SK-N-SH (cell line): ENCODE measurements around the gene SERBP1. TPM values are rescaled to one million over a fixed set of nuclear protein-coding genes. Genes with fewer than 3 reads are reported as not detected.

Source experiments
- CTCF ChIA-PET: fragments of 300-600, 350-600 bp; formaldehyde crosslinking; extraction: SDS; loops from one replicate; lab custom pipeline; 2021; lab: Yijun Ruan, JAX
- POLR2A ChIA-PET: fragments of 350-600 bp; sonication (Branson Sonifier 250); formaldehyde crosslinking; extraction: SDS; loops from one replicate; lab custom pipeline; 2020; ENCODE audit warnings: antibody characterized with exemption, inconsistent platforms; lab: Yijun Ruan, JAX
- DNase-seq: peaks from one replicate; pipeline ENCODE4 v3.0.0; 2012
- H2AFZ ChIP-seq: fragments of 200-600 bp; sonication (generic); 2 replicates; pipeline ENCODE4 v1.8.1; 2016; ENCODE audit warnings: antibody characterized with exemption, mild to moderate bottlenecking, low read depth
- H3F3A ChIP-seq: fragments of 200-600 bp; sonication (generic); replicated peaks from 2 replicates; pipeline ENCODE3; 2016; ENCODE audit warnings: antibody characterized with exemption, mild to moderate bottlenecking; ENCODE audit not compliant: insufficient read depth
- H3K27ac ChIP-seq, 2 experiments: fragments of 200-500 bp in 1 of 2; fragments of 200-600 bp in 1 of 2; sonication (Bioruptor generic) in 1 of 2; sonication (generic), shearing (Covaris generic) in 1 of 2; 2 replicates each; pipeline versions ENCODE4 v1.5.1 to v1.6.1; 2014 to 2016; ENCODE audit warnings: low read depth in 2 of 2, inconsistent platforms in 1 of 2, low read length in 1 of 2, mild to moderate bottlenecking in 1 of 2, mixed read lengths in 1 of 2
- H3K27me3 ChIP-seq: fragments of 200-600 bp; sonication (generic), shearing (Covaris generic); 2 replicates; pipeline ENCODE4 v1.6.1; 2016; ENCODE audit warnings: mixed run types; ENCODE audit not compliant: insufficient read depth
- H3K36me3 ChIP-seq, 2 experiments: fragments of 200-500 bp in 1 of 2; fragments of 200-600 bp in 1 of 2; sonication (Bioruptor generic) in 1 of 2; sonication (generic) in 1 of 2; replicated peaks in 1 of 2; 2 replicates each; pipeline versions ENCODE3 to v1.5.1; 2014 to 2016; ENCODE audit warnings: low read length in 1 of 2, mild to moderate bottlenecking in 1 of 2; ENCODE audit not compliant: insufficient read depth in 2 of 2, control insufficient read depth in 1 of 2
- H3K4me1 ChIP-seq, 2 experiments: fragments of 200-500 bp in 1 of 2; fragments of 200-600 bp in 1 of 2; sonication (Bioruptor generic) in 1 of 2; sonication (generic), shearing (Covaris generic) in 1 of 2; 2 replicates each; pipeline versions ENCODE4 v1.5.1 to v1.6.1; 2014 to 2016; ENCODE audit warnings: low read depth in 1 of 2, low read length in 1 of 2, mixed run types in 1 of 2; ENCODE audit not compliant: insufficient read depth in 2 of 2, control insufficient read depth in 1 of 2
- H3K4me2 ChIP-seq: fragments of 200-600 bp; sonication (generic), shearing (Covaris generic); 2 replicates; pipeline ENCODE4 v1.6.1; 2017; ENCODE audit warnings: mixed run types
- H3K4me3 ChIP-seq, 2 experiments: fragments of 200-500 bp in 1 of 2; fragments of 200-600 bp in 1 of 2; sonication (Bioruptor generic) in 1 of 2; sonication (generic), shearing (Covaris generic) in 1 of 2; 2 replicates each; pipeline versions ENCODE4 v1.5.1 to v1.8.1; 2014 to 2016; ENCODE audit warnings: low read depth in 2 of 2, inconsistent platforms in 1 of 2, low read length in 1 of 2, mild to moderate bottlenecking in 1 of 2, mixed read lengths in 1 of 2, moderate library complexity in 1 of 2
- H3K79me2 ChIP-seq: fragments of 200-600 bp; sonication (generic); 2 replicates; pipeline ENCODE4 v1.8.1; 2017; ENCODE audit warnings: mild to moderate bottlenecking; ENCODE audit not compliant: insufficient read depth
- H3K9ac ChIP-seq: fragments of 200-600 bp; sonication (generic); 2 replicates; pipeline ENCODE4 v1.6.1; 2017; ENCODE audit warnings: mixed run types
- H3K9me2 ChIP-seq: fragments of 200-600 bp; sonication (generic); 2 replicates; pipeline ENCODE4 v1.6.1; 2017; ENCODE audit warnings: mixed run types
- H3K9me3 ChIP-seq: fragments of 200-600 bp; sonication (generic); 2 replicates; pipeline ENCODE4 v1.6.1; 2017; ENCODE audit warnings: mixed run types, mild to moderate bottlenecking, moderate library complexity
- H4K20me1 ChIP-seq: fragments of 200-600 bp; sonication (generic); 2 replicates; pipeline ENCODE4 v1.6.1; 2017; ENCODE audit warnings: mild to moderate bottlenecking, mixed run types; ENCODE audit not compliant: insufficient read depth
- CHD2 ChIP-seq: fragments of 150-350 bp; IDR thresholded peaks from 2 replicates; pipeline ENCODE4 v1.6.1; 2018; ENCODE audit warnings: low read length; ENCODE audit not compliant: partially characterized antibody
- FOSL2 ChIP-seq: IDR thresholded peaks from 2 replicates; pipeline ENCODE4 v1.4.0; 2012; ENCODE audit warnings: low read depth, mild to moderate bottlenecking, moderate library complexity, borderline replicate concordance
- FOXM1 ChIP-seq: IDR thresholded peaks from 2 replicates; pipeline ENCODE4 v1.4.0; 2012; ENCODE audit warnings: low read depth, mild to moderate bottlenecking
- GABPA ChIP-seq: IDR thresholded peaks from 2 replicates; pipeline ENCODE4 v1.4.0; 2012; ENCODE audit warnings: low read depth, mild to moderate bottlenecking
- JUND ChIP-seq: IDR thresholded peaks from 2 replicates; pipeline ENCODE4 v1.4.0; 2012
- MEF2A ChIP-seq: IDR thresholded peaks from 2 replicates; pipeline ENCODE4 v1.4.0; 2012; ENCODE audit warnings: low read depth, borderline replicate concordance
- MXI1 ChIP-seq: IDR thresholded peaks from 2 replicates; pipeline ENCODE4 v1.6.1; 2012; ENCODE audit warnings: mild to moderate bottlenecking, low read depth, low read length, improper control_type of control experiment
- POLR2AphosphoS5 ChIP-seq: IDR thresholded peaks from 2 replicates; pipeline ENCODE4 v1.6.1; 2012; ENCODE audit warnings: low read depth, low read length
- RFX5 ChIP-seq: IDR thresholded peaks from 2 replicates; pipeline ENCODE4 v1.6.1; 2012; ENCODE audit warnings: mild to moderate bottlenecking, improper control_type of control experiment, low read length
- SMC3 ChIP-seq: IDR thresholded peaks from 2 replicates; pipeline ENCODE4 v1.6.1; 2012; ENCODE audit warnings: low read depth, low read length, improper control_type of control experiment
- TEAD4 ChIP-seq: IDR thresholded peaks from 2 replicates; pipeline ENCODE4 v1.4.0; 2012; ENCODE audit warnings: mild to moderate bottlenecking, borderline replicate concordance; ENCODE audit not compliant: insufficient read depth
- USF1 ChIP-seq: IDR thresholded peaks from 2 replicates; pipeline ENCODE4 v1.4.0; 2012; ENCODE audit warnings: low read depth, borderline replicate concordance
- YY1 ChIP-seq: IDR thresholded peaks from 2 replicates; pipeline ENCODE4 v1.4.0; 2012; ENCODE audit warnings: low read depth, mild to moderate bottlenecking
- WGBS: methylation state at CpG from one replicate; pipeline ENCODE4 v1.1.6; 2017; ENCODE audit warnings: low lambda C conversion rate; 5-methylcytosine and 5-hydroxymethylcytosine counted together
- polyA plus RNA-seq, 3 experiments: library from polyadenylated mRNA; depleted of rRNA; stranded (reverse); fragments of >200 nt; gene quantifications; 2 replicates each; pipeline ENCODE4 v1.2.3, GENCODE V29; 2012
- TF ChIP-seq, protein P1 (sequence below): fragments of 200-600 bp; sonication (generic); IDR thresholded peaks from 2 replicates; pipeline ENCODE4 v1.6.1; 2017; ENCODE audit warnings: antibody characterized with exemption, mild to moderate bottlenecking, moderate library complexity
- TF ChIP-seq, protein P2 (sequence below): IDR thresholded peaks from 2 replicates; pipeline ENCODE4 v1.4.0; 2012; ENCODE audit warnings: low read depth

Gene SERBP1
- polyA plus RNA-seq, 1 of the 3 experiments (the other 2 are of a cell fraction), result 194 TPM

GRCh38 chr1:67407498-67407897 lies 22.7 kb downstream of the SERBP1 start:
- H3K27ac ChIP-seq, result no peak overlapping the region
- no peaks in the 10 kb centered on the region for H3K27me3 ChIP-seq
- ChIA-PET POLR2A (no interaction called here), CTCF (interaction anchor here (0.9 to 1.9 kb wide), 2 partner anchors 21 to 60 kb away, joined by 3 to 6 read pairs; no protein-coding TSS in a partner anchor)
- DNase-seq, result no peak
- peaks cover 44 to 57% of the 10 kb centered on the region in 2 experiments for H3K36me3 ChIP-seq
- H3F3A ChIP-seq, result peaks cover 33% of the 10 kb centered on the region
- H3K4me3 ChIP-seq, result no peak overlapping the region
- 91% methylated on average over 5 of the region's 5 CpGs for WGBS
- no peak overlapping the region for H3K4me2 ChIP-seq
- TF ChIP-seq USF1, result no peak
- TF ChIP-seq, protein P1, sequence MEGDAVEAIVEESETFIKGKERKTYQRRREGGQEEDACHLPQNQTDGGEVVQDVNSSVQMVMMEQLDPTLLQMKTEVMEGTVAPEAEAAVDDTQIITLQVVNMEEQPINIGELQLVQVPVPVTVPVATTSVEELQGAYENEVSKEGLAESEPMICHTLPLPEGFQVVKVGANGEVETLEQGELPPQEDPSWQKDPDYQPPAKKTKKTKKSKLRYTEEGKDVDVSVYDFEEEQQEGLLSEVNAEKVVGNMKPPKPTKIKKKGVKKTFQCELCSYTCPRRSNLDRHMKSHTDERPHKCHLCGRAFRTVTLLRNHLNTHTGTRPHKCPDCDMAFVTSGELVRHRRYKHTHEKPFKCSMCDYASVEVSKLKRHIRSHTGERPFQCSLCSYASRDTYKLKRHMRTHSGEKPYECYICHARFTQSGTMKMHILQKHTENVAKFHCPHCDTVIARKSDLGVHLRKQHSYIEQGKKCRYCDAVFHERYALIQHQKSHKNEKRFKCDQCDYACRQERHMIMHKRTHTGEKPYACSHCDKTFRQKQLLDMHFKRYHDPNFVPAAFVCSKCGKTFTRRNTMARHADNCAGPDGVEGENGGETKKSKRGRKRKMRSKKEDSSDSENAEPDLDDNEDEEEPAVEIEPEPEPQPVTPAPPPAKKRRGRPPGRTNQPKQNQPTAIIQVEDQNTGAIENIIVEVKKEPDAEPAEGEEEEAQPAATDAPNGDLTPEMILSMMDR, result no peak
- no peak for TF ChIP-seq GABPA
- no peak for TF ChIP-seq RFX5
- no peak for TF ChIP-seq MEF2A
- TF ChIP-seq MXI1, result no peak
- TF ChIP-seq SMC3, result no peak
- TF ChIP-seq, protein P2, sequence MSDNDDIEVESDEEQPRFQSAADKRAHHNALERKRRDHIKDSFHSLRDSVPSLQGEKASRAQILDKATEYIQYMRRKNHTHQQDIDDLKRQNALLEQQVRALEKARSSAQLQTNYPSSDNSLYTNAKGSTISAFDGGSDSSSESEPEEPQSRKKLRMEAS, result no peak
- no peak for TF ChIP-seq FOXM1
- no peak for TF ChIP-seq JUND
- TF ChIP-seq CHD2, result no peak
- TF ChIP-seq YY1, result no peak
- no peak for TF ChIP-seq TEAD4
- peaks cover 20% of the 10 kb centered on the region; the same call in 1 of the 2 replicates for H3K79me2 ChIP-seq
- no peaks in the 10 kb centered on the region for H3K9me2 ChIP-seq
- H4K20me1 ChIP-seq, result peaks cover 14% of the 10 kb centered on the region; the same call in 1 of the 2 replicates
- no peaks in the 10 kb centered on the region for H3K9me3 ChIP-seq
- no peak overlapping the region for H2AFZ ChIP-seq
- no peak overlapping the region for H3K9ac ChIP-seq
- no peaks in the 10 kb centered on the region; a peak in 1 of 4 replicates for H3K4me1 ChIP-seq

DNA sequence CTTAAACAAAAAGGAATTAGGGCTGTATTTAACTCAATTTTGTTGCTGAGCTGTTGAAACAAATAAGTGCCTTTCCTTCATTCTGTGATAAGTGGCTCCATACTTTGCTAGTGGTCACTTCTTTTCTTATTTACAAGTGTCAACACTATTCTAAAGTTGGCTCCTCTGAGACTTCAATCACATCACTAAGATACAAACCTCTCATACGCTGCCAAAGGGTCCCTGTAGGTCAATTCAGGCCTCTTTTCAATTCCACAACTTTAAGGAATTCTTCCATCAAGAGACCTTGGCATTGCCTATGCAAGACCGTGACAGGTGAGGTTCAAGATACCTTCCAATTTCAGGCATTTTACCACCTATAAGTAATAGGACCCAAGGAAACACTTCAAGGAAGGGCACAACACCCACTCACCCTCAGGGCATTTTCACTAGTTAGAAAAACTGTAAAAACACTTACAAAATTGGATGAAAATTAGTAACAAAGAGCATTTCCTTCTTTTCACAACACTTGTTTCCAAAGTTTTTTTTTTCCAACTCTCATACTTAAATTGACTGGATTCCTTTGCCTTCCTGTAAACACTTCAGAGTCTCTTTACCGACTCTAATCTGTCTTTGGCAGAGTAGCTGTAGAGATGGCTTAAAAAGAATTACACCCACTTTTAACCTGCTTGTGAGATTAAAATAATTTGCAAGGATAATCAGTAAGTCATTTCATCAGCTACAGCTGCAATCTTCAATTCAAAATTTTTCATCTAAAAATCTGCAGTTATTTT lies 24.5 kb downstream of the SERBP1 start:
- Histone ChIP-seq H3K27me3 (no peaks in the 10 kb centered on the region), H3K27ac (0 out of 4 replicates have a peak overlapping the region, but pooled peaks of 1 of the 2 experiments have one; percentile 23), H3K9me3 (no peaks in the 10 kb centered on the region), H3K4me3 (no peak overlapping the region), H3K9me2 (no peaks in the 10 kb centered on the region), H2AFZ (no peak overlapping the region), H3K36me3 (peaks cover 29 to 40% of the 10 kb centered on the region in 2 experiments), H3F3A (peaks cover 24% of the 10 kb centered on the region), H3K4me1 (no peaks in the 10 kb centered on the region; a peak in 1 of 4 replicates), H3K79me2 (peaks cover 9% of the 10 kb centered on the region; the same call in 1 of the 2 replicates), H3K9ac (no peak overlapping the region), H3K4me2 (no peak overlapping the region), H4K20me1 (0 out of 2 replicates have a peak, but pooled peaks cover 2% of the 10 kb centered on the region)
- CTCF ChIA-PET, result interaction anchor here (1.2 kb wide), 1 partner anchor 58 kb away, joined by 5 read pairs; no protein-coding TSS in a partner anchor
- POLR2A ChIA-PET, result no interaction called here
- WGBS, result 98% methylated on average over 3 of the region's 3 CpGs
- TF ChIP-seq FOSL2, result no peak
- peak; percentile 15; the same call in 1 of the 2 replicates for TF ChIP-seq POLR2AphosphoS5
- DNase-seq, result no peak
